ENCODE measurements around the gene MAP4K5. TPM values are rescaled to one million over a fixed set of nuclear protein-coding genes. Genes with fewer than 3 reads are reported as not detected.
A peak's percentile ranks its signal among the peaks of the same experiment; 100 is the strongest.

The MAP4K5 gene
- total RNA-seq, 4 donors from 2014 or later, result 40.8 to 173 (median 105) TPM

GRCh38 chr14:50471838-50472465 is 60.4 kb downstream of the MAP4K5 start:
- no peak overlapping the region for H3K4me3 ChIP-seq
- H3K36me3 ChIP-seq, result peaks cover 0 to 48% (median 24%) of the 10 kb centered on the region in 4 donors
- H3K27me3 ChIP-seq, result no peaks in the 10 kb centered on the region
- intact Hi-C loops (cut with DNase I; ENCODE audit: low total_unique reads), result no loop called here
- TF ChIP-seq, protein P1, sequence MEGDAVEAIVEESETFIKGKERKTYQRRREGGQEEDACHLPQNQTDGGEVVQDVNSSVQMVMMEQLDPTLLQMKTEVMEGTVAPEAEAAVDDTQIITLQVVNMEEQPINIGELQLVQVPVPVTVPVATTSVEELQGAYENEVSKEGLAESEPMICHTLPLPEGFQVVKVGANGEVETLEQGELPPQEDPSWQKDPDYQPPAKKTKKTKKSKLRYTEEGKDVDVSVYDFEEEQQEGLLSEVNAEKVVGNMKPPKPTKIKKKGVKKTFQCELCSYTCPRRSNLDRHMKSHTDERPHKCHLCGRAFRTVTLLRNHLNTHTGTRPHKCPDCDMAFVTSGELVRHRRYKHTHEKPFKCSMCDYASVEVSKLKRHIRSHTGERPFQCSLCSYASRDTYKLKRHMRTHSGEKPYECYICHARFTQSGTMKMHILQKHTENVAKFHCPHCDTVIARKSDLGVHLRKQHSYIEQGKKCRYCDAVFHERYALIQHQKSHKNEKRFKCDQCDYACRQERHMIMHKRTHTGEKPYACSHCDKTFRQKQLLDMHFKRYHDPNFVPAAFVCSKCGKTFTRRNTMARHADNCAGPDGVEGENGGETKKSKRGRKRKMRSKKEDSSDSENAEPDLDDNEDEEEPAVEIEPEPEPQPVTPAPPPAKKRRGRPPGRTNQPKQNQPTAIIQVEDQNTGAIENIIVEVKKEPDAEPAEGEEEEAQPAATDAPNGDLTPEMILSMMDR (IDR thresholded peaks at IDR 0.05), result no peak
- TF ChIP-seq POLR2A (IDR thresholded peaks at IDR 0.05) (no peak), POLR2AphosphoS5 (IDR thresholded peaks at IDR 0.05) (no peak), EP300 (IDR thresholded peaks at IDR 0.05; ENCODE audit: low read depth) (no peak)
- 77 to 79% methylated on average over 6 of the region's 6 CpGs for WGBS, 2 donors (ENCODE audit: low coverage in 1 of 2)
- H3K27ac ChIP-seq, result no peak overlapping the region
- DNase-seq, result no peak
- in situ Hi-C loops (cut with MboI; ENCODE audit: low pct_ligation_motif_present in 1 of 4, low pct_unique_long_range_greater_than_20kb in 1 of 4, low sequenced_read_pairs in 3 of 4), result no loop called here
- no peaks in the 10 kb centered on the region for H3K4me1 ChIP-seq
- peaks cover 14% of the 10 kb centered on the region in 2 donors for H3K9me3 ChIP-seq

GRCh38 chr14:50469982-50470381 is 62.4 kb downstream of the MAP4K5 start:
- WGBS, 2 donors (ENCODE audit: low coverage in 1 of 2), result 78 to 86% methylated on average over 1 of the region's 1 CpG
- Histone ChIP-seq H3K4me3 (no peak overlapping the region), H3K9me3 (peaks cover 14% of the 10 kb centered on the region in 2 donors), H3K36me3 (peaks cover 0 to 57% (median 24%) of the 10 kb centered on the region in 4 donors), H3K4me1 (no peaks in the 10 kb centered on the region), H3K27me3 (no peaks in the 10 kb centered on the region), H3K27ac (no peak overlapping the region)
- intact Hi-C loops (cut with DNase I; ENCODE audit: low total_unique reads) (loop anchor here (10.0 kb wide), 1 partner anchor 1295 kb away; no protein-coding TSS in a partner anchor), in situ Hi-C loops (cut with MboI; ENCODE audit: low pct_ligation_motif_present in 1 of 4, low pct_unique_long_range_greater_than_20kb in 1 of 4, low sequenced_read_pairs in 3 of 4) (no loop called here)
- TF ChIP-seq POLR2A (IDR thresholded peaks at IDR 0.05) (no peak), EP300 (IDR thresholded peaks at IDR 0.05; ENCODE audit: low read depth) (no peak), POLR2AphosphoS5 (IDR thresholded peaks at IDR 0.05) (no peak)
- TF ChIP-seq, protein P1 (IDR thresholded peaks at IDR 0.05), result no peak
- DNase-seq, result no peak

- in situ Hi-C loops (cut with MboI; ENCODE audit: low pct_ligation_motif_present in 1 of 4, low pct_unique_long_range_greater_than_20kb in 1 of 4, low sequenced_read_pairs in 3 of 4), result no loop called here
- Histone ChIP-seq H3K4me3 (no peak overlapping the region), H3K27ac (no peak overlapping the region), H3K9me3 (no peaks in the 10 kb centered on the region), H3K4me1 (no peaks in the 10 kb centered on the region), H3K27me3 (no peaks in the 10 kb centered on the region), H3K36me3 (peaks cover 0 to 47% (median 19%) of the 10 kb centered on the region in 4 donors)
- no peak for TF ChIP-seq POLR2A (IDR thresholded peaks at IDR 0.05)
- no peak for TF ChIP-seq POLR2AphosphoS5 (IDR thresholded peaks at IDR 0.05)
- TF ChIP-seq, protein P1 (IDR thresholded peaks at IDR 0.05), result no peak
- TF ChIP-seq EP300 (IDR thresholded peaks at IDR 0.05; ENCODE audit: low read depth), result no peak
- no peak for DNase-seq
- intact Hi-C loops (cut with DNase I; ENCODE audit: low total_unique reads), result loop anchor here (10.0 kb wide), 1 partner anchor 1303 kb away; no protein-coding TSS in a partner anchor
- WGBS, 2 donors (ENCODE audit: low coverage in 1 of 2), result 97 to 100% methylated on average over 2 of the region's 2 CpGs
Measured at GRCh38 chr14:50462111-50462510, 70.3 kb downstream of the MAP4K5 start.

DNA sequence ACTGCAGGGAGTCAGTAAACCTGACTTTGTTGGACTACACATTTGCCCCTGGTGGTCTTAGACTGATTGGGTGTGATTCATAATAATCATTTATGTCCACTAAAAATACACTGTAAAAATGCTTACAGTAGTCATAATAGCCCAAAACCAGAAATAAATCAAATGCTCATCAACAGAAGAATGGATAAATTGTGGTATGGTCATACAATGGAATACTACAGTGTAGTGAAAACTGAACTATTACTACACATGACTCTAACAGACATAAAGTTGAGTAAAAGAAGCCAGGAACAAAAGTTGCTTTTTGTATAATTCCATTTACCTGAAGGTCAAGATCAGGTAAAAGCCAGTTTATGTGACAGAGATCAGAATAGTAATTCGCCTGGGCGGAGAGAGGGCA is 78.5 kb downstream of the MAP4K5 start:
- no peak for TF ChIP-seq POLR2A (IDR thresholded peaks at IDR 0.05)
- TF ChIP-seq, protein P1 (IDR thresholded peaks at IDR 0.05), result no peak
- TF ChIP-seq EP300 (IDR thresholded peaks at IDR 0.05; ENCODE audit: low read depth), result no peak
- no peak for TF ChIP-seq POLR2AphosphoS5 (IDR thresholded peaks at IDR 0.05)
- DNase-seq, result no peak
- in situ Hi-C loops (cut with MboI; ENCODE audit: low pct_ligation_motif_present in 1 of 4, low pct_unique_long_range_greater_than_20kb in 1 of 4, low sequenced_read_pairs in 3 of 4) (no loop called here), intact Hi-C loops (cut with DNase I; ENCODE audit: low total_unique reads) (no loop called here)
- Histone ChIP-seq H3K36me3 (peaks cover 0 to 57% (median 20%) of the 10 kb centered on the region in 4 donors), H3K27me3 (no peaks in the 10 kb centered on the region), H3K4me1 (no peaks in the 10 kb centered on the region), H3K9me3 (no peaks in the 10 kb centered on the region), H3K4me3 (no peak overlapping the region), H3K27ac (peak overlapping the region in 2 of 4 donors; percentile 35 to 45)
- WGBS, 2 donors (ENCODE audit: low coverage in 1 of 2), result 83 to 100% methylated on average over 2 of the region's 2 CpGs

All from transverse colon (tissue), 4 donors.